ENCODE measurements around the gene ZNF205.

DNA sequence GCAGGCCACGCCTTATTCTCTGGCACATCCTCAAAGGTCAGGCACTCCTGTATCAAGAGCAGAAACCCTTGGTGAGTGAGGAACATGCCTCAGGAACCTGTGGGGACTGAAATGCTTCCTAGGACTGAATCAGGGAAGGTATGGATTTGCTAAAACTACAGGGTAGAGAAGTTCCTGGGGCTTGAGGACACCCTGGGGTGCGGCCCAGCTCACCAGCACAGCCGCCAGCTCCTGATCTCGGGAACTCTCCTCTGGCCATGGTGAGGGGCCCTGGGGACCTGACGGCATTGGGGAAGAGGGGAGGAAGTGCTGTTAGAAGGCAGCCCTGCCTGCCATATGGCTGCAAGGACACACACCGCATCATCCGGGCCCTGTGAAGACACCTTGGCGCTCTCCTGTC lies 20.8 kb upstream of the ZNF205 start:
- TF ChIP-seq, protein P1, sequence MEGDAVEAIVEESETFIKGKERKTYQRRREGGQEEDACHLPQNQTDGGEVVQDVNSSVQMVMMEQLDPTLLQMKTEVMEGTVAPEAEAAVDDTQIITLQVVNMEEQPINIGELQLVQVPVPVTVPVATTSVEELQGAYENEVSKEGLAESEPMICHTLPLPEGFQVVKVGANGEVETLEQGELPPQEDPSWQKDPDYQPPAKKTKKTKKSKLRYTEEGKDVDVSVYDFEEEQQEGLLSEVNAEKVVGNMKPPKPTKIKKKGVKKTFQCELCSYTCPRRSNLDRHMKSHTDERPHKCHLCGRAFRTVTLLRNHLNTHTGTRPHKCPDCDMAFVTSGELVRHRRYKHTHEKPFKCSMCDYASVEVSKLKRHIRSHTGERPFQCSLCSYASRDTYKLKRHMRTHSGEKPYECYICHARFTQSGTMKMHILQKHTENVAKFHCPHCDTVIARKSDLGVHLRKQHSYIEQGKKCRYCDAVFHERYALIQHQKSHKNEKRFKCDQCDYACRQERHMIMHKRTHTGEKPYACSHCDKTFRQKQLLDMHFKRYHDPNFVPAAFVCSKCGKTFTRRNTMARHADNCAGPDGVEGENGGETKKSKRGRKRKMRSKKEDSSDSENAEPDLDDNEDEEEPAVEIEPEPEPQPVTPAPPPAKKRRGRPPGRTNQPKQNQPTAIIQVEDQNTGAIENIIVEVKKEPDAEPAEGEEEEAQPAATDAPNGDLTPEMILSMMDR (IDR thresholded peaks at IDR 0.05): no peak
- no peak for TF ChIP-seq POLR2A (IDR thresholded peaks at IDR 0.05)
- no peak for TF ChIP-seq EP300 (IDR thresholded peaks at IDR 0.05)
- no peak for TF ChIP-seq POLR2AphosphoS5 (IDR thresholded peaks at IDR 0.05)
